Endothelial cell of umbilical vein (primary cell): Measurements from ENCODE around the gene ARHGAP15. TPM values are rescaled to one million over a fixed set of nuclear protein-coding genes. Genes with fewer than 3 reads are reported as not detected.

ENCODE experiments used
- BruUV-seq: library from RNA; stranded (reverse); fragments of 400-500 nt; replicated peaks from 2 replicates; lab custom pipeline; 2021; lab: Mats Ljungman, UMichigan
- CTCF ChIA-PET: fragments of 300-600, 350-600 bp; sonication (Branson Sonifier 250); formaldehyde crosslinking; loops from one replicate; lab custom pipeline; 2021; ENCODE audit warnings: antibody characterized with exemption, inconsistent platforms; lab: Charles Lee
- POLR2A ChIA-PET: fragments of 300-600, 350-600 bp; sonication (Branson Sonifier 250); formaldehyde crosslinking; loops from one replicate; lab custom pipeline; 2021; ENCODE audit warnings: antibody characterized with exemption, inconsistent platforms; lab: Charles Lee
- DNase-seq: peaks from one replicate; pipeline ENCODE4 v3.0.0-alpha.2; 2011; ENCODE audit warnings: low read depth, low spot score
- FAIRE-seq: peaks from 2 replicates; lab custom pipeline; 2011; peaks lifted over from hg19 to GRCh38; lab: Jason Lieb, UNC
- H2AFZ ChIP-seq: 2 replicates; pipeline ENCODE4 v1.6.0; 2012; ENCODE audit warnings: low read depth, low read length, control low read depth, inconsistent platforms
- H3K27ac ChIP-seq: 2 replicates; pipeline ENCODE4 v1.5.1; 2011; ENCODE audit warnings: low read depth, mild to moderate bottlenecking, control low read depth, low read length, moderate library complexity; ENCODE audit not compliant: insufficient read depth
- H3K27me3 ChIP-seq, 2 experiments: 2 replicates each; pipeline versions ENCODE4 v1.6.0 to v1.6.1; 2011; ENCODE audit warnings: low read length in 2 of 2, mixed read lengths in 1 of 2; ENCODE audit not compliant: control insufficient read depth in 2 of 2, insufficient read depth in 2 of 2
- H3K36me3 ChIP-seq, 2 experiments: 2 replicates in 1 of 2; 3 replicates in 1 of 2; pipeline ENCODE4 v1.5.1; 2011; ENCODE audit warnings: low read length in 2 of 2, mild to moderate bottlenecking in 1 of 2, moderate library complexity in 1 of 2; ENCODE audit not compliant: control insufficient read depth in 2 of 2, insufficient read depth in 2 of 2; ENCODE audit errors: extremely low read depth in 1 of 2
- H3K4me1 ChIP-seq: 3 replicates; pipeline ENCODE4 v1.5.1; 2011; ENCODE audit warnings: mild to moderate bottlenecking, low read length; ENCODE audit not compliant: control insufficient read depth, insufficient read depth; ENCODE audit errors: extremely low read depth
- H3K4me2 ChIP-seq: 2 replicates; pipeline ENCODE4 v1.6.1; 2011; ENCODE audit warnings: low read length, control low read depth, mixed read lengths; ENCODE audit not compliant: insufficient read depth
- H3K4me3 ChIP-seq, 3 experiments: fragments of 200-600 bp in 1 of 3; sonication (generic), shearing (Covaris generic) in 1 of 3; replicated peaks in 1 of 3; 2 replicates each; pipeline ENCODE4 v1.5.1; 2011 to 2016; ENCODE audit warnings: control low read depth in 3 of 3, low read length in 3 of 3, mild to moderate bottlenecking in 2 of 3, inconsistent platforms in 1 of 3, low read depth in 1 of 3, moderate library complexity in 1 of 3; ENCODE audit not compliant: insufficient read depth in 1 of 3
- H3K79me2 ChIP-seq: 2 replicates; pipeline ENCODE4 v1.6.0; 2012; ENCODE audit warnings: low read length, inconsistent platforms; ENCODE audit not compliant: control insufficient read depth, insufficient read depth
- H3K9ac ChIP-seq: replicated peaks from 2 replicates; pipeline ENCODE3; 2011; ENCODE audit warnings: low read length, control low read depth; ENCODE audit not compliant: insufficient read depth; ENCODE audit errors: extremely low read depth
- H3K9me1 ChIP-seq: replicated peaks from 3 replicates; pipeline ENCODE4 v1.6.0; 2011; ENCODE audit warnings: mild to moderate bottlenecking, low read length; ENCODE audit not compliant: control insufficient read depth, insufficient read depth; ENCODE audit errors: extremely low read depth
- H3K9me3 ChIP-seq: replicated peaks from 2 replicates; pipeline ENCODE4 v1.5.1; 2012; ENCODE audit warnings: low read length, inconsistent platforms; ENCODE audit not compliant: control insufficient read depth, insufficient read depth
- H4K20me1 ChIP-seq: replicated peaks from 2 replicates; pipeline ENCODE3; 2011; ENCODE audit warnings: mild to moderate bottlenecking, low read length; ENCODE audit not compliant: control insufficient read depth, insufficient read depth; ENCODE audit errors: extremely low read depth
- CTCF ChIP-seq, 2 donors: IDR thresholded peaks; 1 replicate in 1 of 2; 2 replicates in 1 of 2; pipeline ENCODE4 v1.5.1; 2011; ENCODE audit warnings: low read length in 2 of 2, mild to moderate bottlenecking in 2 of 2, moderate library complexity in 2 of 2, control low read depth in 1 of 2, inconsistent platforms in 1 of 2, low read depth in 1 of 2; ENCODE audit not compliant: insufficient read depth in 1 of 2; ENCODE audit errors: extremely low read depth in 1 of 2
- EZH2 ChIP-seq: IDR thresholded peaks from 2 replicates; pipeline ENCODE4 v1.6.1; 2012; ENCODE audit warnings: borderline replicate concordance, low read depth, mild to moderate bottlenecking, moderate library complexity, low read length, inconsistent platforms; ENCODE audit not compliant: severe bottlenecking
- FOS ChIP-seq: IDR thresholded peaks from 2 replicates; pipeline ENCODE4 v1.6.1; 2011; ENCODE audit warnings: mild to moderate bottlenecking, low read length, moderate library complexity, borderline replicate concordance; ENCODE audit not compliant: insufficient read depth
- GATA2 ChIP-seq: IDR thresholded peaks from 2 replicates; pipeline ENCODE4 v1.7.0; 2011; ENCODE audit warnings: low read depth, mild to moderate bottlenecking, moderate library complexity, mixed read lengths, low read length; ENCODE audit not compliant: insufficient read length, insufficient read depth
- JUN ChIP-seq: IDR thresholded peaks from 2 replicates; pipeline ENCODE4 v1.6.1; 2011; ENCODE audit warnings: borderline replicate concordance, low read depth; ENCODE audit not compliant: insufficient read length, insufficient read depth
- MYC ChIP-seq: IDR thresholded peaks from one replicate; pipeline ENCODE4 v1.6.1; 2011; ENCODE audit warnings: mild to moderate bottlenecking, low read depth, low read length
- POLR2A ChIP-seq: IDR thresholded peaks from 2 replicates; pipeline ENCODE4 v1.6.1; 2012; ENCODE audit warnings: low read depth, mild to moderate bottlenecking, control low read depth, low read length
- POLR2AphosphoS5 ChIP-seq: IDR thresholded peaks from 2 replicates; pipeline ENCODE4 v1.6.1; 2012; ENCODE audit warnings: low read depth, mild to moderate bottlenecking, control low read depth, low read length, moderate library complexity; ENCODE audit not compliant: insufficient read depth
- dilution Hi-C: fragments of 300-500 bp; cut with MboI; formaldehyde crosslinking; loops from one replicate; pipeline ENCODE4 v1.15.0; 2019; ENCODE audit warnings: low sequenced_read_pairs; ENCODE audit not compliant: extremely low pct_ligation_motif_present
- intact Hi-C: fragments of 100-400 bp; cut with micrococcal nuclease; formaldehyde crosslinking; loops from one replicate; pipeline ENCODE4 v1.10.0; 2022
- polyA plus RNA-seq, 4 experiments: library from polyadenylated mRNA; depleted of rRNA in 3 of 4; stranded (reverse) in 3 of 4; unstranded in 1 of 4; fragments of >200 nt; gene quantifications; 2 replicates each; pipeline versions ENCODE4 v1.2.1 to v1.2.3, GENCODE V29; 2011 to 2012; ENCODE audit warnings: missing spikeins in 1 of 4
- total RNA-seq: library from RNA; stranded (reverse); gene quantifications from 2 replicates; pipeline ENCODE4 v1.2.3, GENCODE V29; 2021
- TF ChIP-seq, protein P1 (sequence below): IDR thresholded peaks from 2 replicates; pipeline ENCODE4 v1.6.1; 2011; ENCODE audit not compliant: insufficient read depth, insufficient read length

ARHGAP15 gene
- total and polyA plus RNA-seq, 2 donors (not counting 3 experiments of a cell fraction or from before 2014, with no cell fraction given): not detected

GRCh38 chr2:143422681-143423080 is 293.5 kb downstream of the ARHGAP15 start:
- no peaks in the 10 kb centered on the region for H3K79me2 ChIP-seq
- H3K27me3 ChIP-seq: no peaks in the 10 kb centered on the region
- no TSS peak for BruUV-seq
- no peak overlapping the region for H3K4me3 ChIP-seq
- dilution Hi-C loops: no loop called here
- H3K9ac ChIP-seq: no peak overlapping the region
- no peaks in the 10 kb centered on the region for H3K4me1 ChIP-seq
- H4K20me1 ChIP-seq: no peaks in the 10 kb centered on the region
- H3K36me3 ChIP-seq: no peaks in the 10 kb centered on the region
- H3K9me3 ChIP-seq: no peaks in the 10 kb centered on the region
- no peak overlapping the region for H2AFZ ChIP-seq
- intact Hi-C loops: no loop called here
- no peak for DNase-seq
- no peak overlapping the region for H3K4me2 ChIP-seq
- ChIA-PET POLR2A (no interaction called here), CTCF (interaction anchor here (0.9 to 1.5 kb wide), 2 partner anchors 9 to 13 kb away, joined by 3 to 4 read pairs; no protein-coding TSS in a partner anchor)
- TF ChIP-seq, protein P1, sequence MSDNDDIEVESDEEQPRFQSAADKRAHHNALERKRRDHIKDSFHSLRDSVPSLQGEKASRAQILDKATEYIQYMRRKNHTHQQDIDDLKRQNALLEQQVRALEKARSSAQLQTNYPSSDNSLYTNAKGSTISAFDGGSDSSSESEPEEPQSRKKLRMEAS: no peak
- TF ChIP-seq POLR2AphosphoS5 (no peak), FOS (no peak), GATA2 (no peak), EZH2 (no peak), JUN (no peak), POLR2A (no peak), CTCF (IDR thresholded peaks at IDR 0.05; ENCODE audit: extremely low read depth in 1 of 2, insufficient read depth in 1 of 2, low read depth in 1 of 2, low read length in 2 of 2) (no peak), MYC (no peak)
- no peak overlapping the region for H3K27ac ChIP-seq
- H3K9me1 ChIP-seq: no peaks in the 10 kb centered on the region
- no peak for FAIRE-seq
